NCI-H187 treated with DMSO at 0.1 percent for 48 hours (cell line): ENCODE measurements around the gene COMP.

ENCODE experiments used
- DNase-seq: peaks from one replicate; lab custom pipeline; 2025; lab: John Stamatoyannopoulos, UW

The COMP gene

GRCh38 chr19:18803550-18804138, 12.5 kb upstream of the COMP start:
- DNase-seq = no peak

DNA sequence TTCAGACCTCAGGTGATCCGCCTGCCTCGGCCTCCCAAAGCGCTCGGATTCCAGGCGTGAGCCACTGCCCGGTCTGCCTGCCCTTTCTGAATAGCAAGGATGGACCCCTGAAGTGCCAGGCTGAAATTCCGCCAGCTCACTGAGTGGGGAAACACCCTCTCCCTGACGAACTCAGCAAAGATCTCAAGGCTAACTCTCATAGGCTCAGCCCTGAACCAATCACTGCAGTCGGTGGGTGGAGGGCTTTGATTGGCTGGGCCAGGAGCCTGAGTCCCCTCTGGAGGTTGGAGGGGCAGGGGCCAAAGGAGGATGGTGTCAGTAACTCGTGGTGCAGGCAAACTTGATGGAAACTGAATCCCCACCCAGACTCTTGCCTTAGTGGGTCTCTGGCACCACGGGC, 11.2 kb upstream of the COMP start:
- no peak for DNase-seq

DNA sequence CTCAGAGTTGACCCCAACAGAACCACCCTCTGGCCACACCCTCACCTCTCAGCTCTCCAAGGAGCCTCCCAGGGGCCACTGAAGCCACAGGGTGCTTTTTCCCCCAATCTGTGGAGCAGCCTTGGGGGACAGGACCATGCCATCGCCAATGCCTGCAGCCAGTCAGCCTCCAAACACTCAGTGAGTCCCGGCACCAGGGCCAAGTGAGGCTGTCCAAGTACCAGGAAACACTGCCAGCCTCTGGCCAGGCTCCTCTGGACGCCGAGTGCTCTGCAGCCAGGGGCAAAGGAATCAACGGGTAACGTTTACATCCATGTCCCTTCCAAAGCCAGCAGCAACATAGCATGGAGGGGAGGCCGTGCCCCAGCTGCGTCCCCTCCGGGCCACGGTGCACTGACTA, 9.5 kb upstream of the COMP start:
- no peak for DNase-seq

DNA sequence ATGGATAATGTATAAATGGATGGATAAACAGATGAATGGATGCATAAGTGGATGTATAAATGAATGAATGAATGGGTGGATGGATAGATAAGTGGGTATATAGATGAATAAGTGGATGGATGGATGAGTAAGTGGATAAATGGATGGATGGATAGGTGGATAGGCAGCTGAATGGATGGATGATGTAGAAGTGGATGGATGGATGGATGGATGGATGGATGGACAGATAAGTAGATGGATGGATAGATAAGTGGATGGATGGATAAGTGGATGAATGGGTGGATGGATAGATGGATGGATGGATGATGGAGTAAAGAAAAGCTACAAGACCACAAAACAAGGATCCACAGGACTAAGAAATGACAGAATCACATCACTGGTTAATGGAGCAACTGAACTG, 9.0 kb upstream of the COMP start:
- DNase-seq = no peak

DNA sequence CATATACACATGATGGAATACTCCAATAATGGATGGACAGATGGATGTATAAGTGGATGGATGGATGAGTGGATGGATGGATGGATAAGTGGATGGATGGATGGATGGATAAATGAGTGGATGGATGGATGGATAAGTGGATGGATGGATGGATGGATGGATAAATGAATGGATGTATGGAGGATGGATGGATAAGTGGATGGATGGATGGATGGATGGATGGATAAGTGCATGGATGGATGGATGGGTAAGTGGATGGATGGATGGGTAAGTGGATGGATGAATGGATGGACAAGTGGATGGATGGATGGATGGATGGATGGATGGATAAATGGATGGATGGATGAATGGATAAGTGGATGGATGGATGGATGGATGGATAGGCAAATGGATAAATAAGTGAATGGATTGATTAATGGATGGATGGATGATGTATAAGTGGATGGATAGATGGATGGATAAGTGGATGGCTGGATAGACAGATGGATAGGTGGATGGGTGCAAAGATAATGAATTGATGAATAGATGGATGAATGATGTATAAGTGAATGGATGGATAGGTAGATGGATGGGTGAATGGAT, 8.4 kb upstream of the COMP start:
- DNase-seq = no peak

- no peak for DNase-seq
These were observed 7.6 kb upstream of the COMP start for GRCh38 chr19:18798384-18799352.

DNA sequence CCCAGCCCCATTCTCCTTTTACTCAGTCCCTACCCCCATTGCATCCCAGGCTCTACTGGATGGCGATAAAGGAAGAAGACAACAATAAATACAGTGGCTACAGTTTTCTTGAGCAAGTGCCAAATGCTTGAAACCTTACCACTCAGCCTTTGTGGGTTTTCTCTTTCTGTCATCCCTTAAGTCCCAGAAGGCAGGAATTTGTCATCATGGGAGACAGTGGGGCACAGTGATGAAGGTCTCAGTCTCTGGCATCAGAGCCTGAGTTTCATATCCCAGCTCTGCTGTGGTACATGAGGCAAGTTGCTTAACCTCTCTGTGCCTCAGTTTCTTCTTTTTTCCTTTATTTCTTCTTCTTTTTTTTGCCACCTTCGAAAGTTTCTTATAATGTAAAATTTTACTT, 5.1 kb upstream of the COMP start:
- DNase-seq = no peak

DNA sequence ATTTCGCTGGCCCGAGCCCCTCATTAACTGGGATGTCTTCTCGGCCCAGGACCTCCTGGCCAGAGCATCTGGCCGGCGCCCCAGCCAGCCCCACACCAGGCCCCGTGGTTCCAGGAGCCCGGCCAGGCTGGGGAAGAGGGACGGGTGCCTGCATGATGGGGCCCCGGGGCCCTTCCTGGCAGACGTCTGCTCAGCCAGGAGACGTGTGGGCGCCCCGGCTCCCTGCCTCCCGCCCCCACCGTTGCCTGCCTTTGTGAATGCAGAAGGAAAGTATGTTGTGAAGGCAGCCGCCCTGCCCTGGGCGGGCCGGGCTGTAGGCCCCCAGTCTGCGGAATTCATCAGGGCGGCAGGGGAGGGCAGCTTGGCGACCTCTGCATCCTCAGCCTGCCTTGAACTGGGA, 4.4 kb upstream of the COMP start:
- no peak for DNase-seq

- DNase-seq = no peak
These were observed 3.6 kb upstream of the COMP start for GRCh38 chr19:18794692-18795091.

DNA sequence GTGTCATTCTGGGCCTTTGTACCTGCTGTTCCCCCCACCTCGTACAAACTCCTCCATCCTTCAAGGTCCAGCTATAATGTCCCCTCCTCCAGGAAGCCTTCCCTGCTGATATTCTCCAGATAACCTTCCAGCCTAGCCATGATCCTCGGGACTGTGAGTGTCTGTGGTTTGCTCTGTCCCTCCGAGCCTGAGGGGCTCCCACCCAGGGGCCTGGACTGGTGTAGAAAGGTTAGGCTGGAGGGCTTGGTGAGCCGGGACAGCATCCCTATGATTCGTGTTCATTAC, 2.9 kb upstream of the COMP start:
- no peak for DNase-seq

DNA sequence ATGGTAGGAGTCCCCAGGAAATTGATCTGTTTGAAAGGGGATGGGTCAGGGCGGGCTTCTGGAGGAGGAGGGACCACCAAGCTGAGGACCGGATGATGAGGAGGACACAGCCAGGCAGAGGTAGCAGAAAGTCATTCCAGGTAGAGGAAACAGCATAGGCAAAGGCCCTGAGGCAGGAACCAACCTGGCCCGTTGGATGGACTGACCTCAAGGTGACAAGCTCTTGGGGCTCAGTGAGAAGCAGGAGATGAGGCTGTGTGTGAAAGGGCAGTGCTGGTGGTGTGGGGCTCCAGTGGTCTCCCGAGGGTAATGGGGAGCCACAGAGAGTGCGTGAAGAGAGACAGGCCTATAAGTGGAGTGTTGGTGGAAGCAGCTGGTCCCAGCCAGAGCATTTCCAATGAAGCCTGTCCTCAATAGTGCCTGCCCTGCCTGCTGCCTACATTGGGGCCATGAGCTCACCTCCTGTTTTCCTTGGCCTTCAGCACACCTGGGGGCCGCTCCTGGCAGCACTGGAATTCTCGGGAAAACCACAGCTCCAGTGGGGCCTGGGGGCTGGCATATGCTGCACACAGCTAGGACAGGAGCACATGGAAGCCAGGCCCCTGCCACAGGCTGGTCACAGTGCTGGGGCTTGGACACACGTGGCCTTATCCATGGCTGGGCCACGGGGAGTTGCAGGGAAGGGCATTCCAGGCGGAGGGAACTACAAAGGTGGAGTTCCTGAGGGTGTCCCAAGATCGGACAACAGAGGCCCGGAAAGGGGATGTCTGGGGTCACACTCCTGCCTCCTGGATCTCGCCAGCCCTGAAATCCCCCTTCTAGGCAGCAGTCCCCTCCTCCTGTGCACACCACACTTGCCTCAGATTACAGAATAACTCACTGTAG, 2.3 kb upstream of the COMP start:
- no peak for DNase-seq

- no peak for DNase-seq
These were observed 1.6 kb upstream of the COMP start for GRCh38 chr19:18792661-18793060.

DNA sequence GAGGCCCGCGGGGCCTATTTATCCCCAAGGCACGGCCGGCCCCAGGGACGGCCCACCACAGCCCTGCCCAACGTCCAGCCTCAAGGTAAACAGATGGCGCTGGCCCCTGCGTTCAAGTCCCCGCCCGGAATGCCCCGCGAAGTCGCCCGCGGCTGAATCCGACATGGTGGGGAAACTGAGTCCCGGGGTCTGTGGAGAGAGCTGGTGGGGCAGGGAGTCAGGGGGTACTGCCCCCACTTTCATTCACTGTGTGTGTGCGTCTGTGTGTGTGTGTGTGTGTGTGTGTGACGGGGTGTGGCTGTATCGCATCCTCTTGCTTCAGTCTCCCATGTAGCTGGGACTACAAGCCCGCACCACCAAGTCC, 192 bp upstream of the COMP start:
- DNase-seq = no peak

DNA sequence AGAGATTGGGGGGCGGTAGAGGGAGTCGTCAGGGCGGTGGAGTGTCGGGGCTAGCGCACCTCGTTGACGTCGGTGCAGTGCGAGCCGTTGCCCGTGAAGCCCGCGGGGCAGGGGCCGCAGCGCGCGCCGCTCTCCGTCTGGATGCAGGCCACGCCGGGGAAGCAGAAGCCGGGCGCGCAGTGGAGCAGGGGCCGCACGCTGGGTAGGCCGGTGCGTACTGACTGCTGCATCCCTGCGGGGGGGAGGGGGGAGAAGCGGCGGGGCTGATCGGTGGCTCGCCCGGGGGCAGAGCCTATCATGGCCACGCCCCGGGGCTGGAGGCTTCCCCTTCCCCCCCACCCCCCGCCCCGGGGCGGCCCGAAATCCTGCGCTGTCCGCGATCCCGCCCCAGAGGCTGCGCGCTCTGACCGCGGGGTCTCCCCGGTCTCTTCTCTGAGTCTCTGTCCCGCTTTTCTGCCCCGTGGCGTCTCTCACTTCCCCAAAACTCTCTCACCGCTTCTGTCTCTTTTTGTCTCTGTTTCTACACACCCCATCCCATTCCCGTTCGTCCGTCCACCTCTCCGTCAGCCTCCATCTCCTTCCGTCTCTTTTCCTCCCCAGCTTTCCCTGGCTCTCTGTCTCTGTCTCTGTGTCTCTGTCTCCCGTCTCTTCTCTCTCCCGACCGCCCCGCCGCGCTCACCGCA, 1.1 kb downstream of the COMP start:
- no peak for DNase-seq

DNA sequence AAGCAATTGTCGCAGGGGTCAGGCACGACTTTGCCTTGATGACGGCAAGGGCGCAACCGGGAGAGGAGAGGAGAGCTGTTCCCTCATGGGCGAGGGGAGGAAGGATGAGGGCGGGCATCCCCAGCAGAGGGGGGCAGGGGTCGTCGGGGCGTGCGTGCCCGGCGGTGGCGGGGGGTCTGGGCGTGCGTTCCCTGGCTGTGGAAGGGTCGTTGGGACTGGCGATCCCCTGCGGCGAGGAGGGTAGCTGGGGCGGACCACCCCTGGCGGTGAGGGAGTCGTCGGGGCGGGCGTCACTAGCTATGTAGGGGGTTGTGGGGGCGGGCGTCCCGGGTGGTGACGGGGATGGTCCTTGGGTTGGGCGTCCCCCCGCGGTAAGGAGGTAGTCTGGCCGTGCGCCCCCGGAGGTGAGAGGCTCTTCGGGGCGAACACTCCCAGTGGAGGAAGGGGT, 1.7 kb downstream of the COMP start:
- no peak for DNase-seq

- no peak for DNase-seq
These were observed 2.3 kb downstream of the COMP start for GRCh38 chr19:18788529-18789421.

DNA sequence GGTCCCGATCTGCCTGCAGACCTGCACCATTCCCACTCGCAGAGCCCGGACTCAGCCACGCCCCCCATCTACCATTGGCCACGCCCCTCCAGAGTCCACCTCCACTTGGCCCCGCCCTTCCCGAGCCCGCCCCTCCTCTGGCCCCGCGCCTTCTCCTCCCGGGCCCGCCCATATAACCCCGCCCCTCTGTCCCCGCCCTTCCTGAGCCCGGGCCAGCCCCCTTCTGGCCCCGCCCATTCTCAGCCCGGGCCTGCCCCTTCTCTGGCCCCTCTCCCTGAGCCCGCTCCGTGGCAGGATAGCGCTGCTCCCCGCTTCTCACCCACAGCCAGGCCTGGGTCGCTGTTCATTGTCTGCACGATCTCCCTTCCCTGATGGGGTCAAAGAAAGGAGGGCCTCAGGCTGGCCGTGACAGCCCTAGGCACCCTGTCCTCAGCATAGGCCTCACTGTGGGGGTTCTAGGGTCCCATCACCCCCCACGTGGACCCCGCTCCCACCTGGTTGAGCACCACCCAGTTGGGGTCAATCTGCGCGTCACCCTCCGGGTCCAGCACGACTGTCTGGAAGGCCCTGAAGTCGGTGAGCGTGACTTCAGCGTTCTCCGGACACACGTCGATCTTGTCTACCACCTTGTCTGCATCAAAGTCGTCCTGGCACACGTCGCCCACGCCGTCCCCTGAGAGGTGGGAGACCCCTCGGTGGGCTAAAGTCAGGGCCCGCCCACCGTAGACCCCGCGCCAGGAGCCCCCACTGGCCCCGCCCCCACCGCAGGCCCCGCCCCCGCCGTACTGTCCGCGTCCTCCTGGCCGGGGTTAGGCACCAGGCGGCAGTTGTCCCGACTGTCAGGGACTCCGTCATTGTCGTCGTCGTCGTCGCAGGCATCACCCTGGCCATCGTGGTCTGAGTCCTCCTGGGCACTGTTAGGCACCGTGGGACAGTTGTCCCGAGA, 5.7 kb downstream of the COMP start:
- peak; percentile 3 for DNase-seq

GRCh38 chr19:18784786-18785120, 6.4 kb downstream of the COMP start:
- DNase-seq = no peak

DNA sequence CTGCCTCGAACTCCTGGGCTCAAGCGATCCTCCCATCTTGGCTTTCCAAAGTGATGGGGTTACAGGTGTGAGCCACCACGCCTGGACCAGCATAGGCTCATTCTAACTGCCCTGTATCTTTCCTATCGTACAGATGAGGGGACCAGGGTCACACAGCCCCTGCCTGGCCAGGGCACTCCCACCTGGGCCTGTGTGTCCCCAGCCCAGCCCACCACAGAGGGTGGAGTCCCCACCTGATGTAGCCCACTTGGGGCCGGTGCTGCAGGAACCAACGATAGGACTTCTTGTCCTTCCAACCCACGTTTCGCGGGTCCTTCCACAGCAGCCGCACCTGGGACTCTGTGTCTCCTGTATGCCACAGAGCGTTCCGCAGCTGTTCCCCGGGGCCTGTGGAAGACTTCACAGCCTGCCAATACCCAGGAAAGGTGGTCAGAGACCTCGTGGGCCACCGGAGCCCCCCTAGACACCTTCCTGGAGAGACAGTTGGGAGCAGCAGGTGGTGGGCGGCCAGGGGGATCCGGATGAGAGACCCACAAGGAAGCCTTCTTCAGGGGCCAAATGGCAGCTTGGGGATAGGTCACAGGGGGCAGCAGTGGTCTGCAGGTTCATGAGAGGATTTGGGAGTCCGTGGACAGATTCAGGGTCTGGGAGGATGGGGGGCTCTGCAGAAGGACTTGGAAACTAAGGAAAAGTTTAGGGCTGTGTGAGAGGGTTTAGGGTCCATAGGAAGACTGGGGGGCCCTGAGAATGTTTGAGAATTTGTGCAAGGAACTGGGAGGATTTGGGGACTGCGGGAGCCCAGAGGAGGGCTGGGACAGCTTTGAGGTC, 6.9 kb downstream of the COMP start:
- DNase-seq = no peak
